ENCODE results near the gene BANP.
"Not testable (repeated sequence)": the region's sequence is repeated elsewhere in the genome, so short reads cannot be mapped to it uniquely, and the experiment has no call there.

Gene BANP

DNA sequence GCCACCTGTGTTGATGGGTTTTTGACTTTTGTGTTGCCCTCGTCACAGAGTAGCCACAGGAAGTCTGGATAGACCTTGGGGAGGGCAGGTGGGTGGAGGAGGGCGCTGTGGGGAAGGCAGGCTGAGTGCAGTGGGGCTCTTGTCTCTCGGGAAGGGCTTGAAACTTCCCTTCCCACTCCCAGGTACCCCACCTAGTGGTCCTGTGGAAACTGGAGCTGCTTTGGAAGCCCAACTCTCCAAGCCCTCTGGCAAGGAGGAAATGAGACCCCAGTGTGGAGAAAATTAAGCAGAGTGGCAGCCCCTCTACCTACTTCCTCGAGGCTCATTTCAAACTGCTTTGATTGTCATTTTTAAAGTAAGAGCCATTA, 24.1 kb upstream of the BANP start:
- DNase-seq, result no peak

DNA sequence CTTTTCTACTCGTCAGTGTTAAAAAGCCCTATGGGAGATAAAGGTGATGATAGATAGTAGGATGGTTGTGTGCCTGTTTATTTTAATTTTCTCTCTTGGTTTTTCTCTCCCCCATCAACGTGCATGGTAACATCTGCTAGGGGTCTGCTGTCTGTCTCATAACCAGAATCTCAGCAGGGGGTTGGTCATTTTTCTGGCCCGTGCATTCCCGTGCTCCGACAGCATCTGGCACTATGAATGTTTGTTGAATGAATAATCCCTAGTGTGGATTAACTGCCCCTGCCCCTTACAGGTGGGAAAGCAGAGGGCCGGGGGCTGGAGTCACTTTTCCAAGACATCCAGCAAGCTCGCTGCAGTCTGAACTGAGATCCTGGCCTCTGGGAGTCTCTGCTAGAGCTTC, 21.2 kb upstream of the BANP start:
- no peak for DNase-seq

DNA sequence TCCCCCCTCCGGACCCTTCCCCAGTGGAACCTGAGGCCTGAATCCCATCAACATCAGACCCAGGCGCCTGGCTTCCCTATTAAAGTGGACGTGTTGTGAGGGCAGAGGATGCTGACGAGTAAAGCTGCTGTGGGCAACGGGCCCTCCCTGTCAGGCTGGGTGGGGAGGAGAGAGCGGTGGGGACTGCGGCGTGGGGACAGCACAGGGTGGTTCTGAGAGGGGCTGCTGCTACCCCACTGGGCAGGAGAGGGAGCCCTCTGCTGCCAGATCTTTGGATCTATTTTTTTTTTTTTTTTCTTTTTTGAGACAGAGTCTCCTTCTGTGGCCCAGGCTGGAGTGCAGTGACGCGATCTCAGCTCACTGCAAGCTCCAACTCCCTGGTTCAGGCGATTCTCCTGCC, 20.8 kb upstream of the BANP start:
- no peak for DNase-seq

DNA sequence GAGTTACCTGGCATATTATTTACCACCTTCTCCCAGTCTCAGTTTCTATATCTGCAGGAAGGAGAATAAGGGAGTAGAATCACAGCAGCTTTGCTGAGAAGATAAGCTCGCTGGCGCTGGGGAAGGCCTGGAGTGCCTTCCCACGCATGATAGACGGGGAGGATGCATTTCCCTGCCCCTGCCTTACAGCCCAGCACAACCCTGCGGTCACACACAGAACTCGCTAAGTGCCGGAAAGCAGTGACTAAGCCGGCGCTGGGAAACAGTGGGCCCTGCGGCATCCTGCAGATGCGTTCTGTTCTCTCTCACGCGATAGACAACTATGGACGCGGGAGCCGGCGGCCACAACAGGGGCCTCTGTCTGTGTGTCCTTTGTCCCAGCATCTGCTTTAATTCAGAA, 19.7 kb upstream of the BANP start:
- no peak for DNase-seq

DNA sequence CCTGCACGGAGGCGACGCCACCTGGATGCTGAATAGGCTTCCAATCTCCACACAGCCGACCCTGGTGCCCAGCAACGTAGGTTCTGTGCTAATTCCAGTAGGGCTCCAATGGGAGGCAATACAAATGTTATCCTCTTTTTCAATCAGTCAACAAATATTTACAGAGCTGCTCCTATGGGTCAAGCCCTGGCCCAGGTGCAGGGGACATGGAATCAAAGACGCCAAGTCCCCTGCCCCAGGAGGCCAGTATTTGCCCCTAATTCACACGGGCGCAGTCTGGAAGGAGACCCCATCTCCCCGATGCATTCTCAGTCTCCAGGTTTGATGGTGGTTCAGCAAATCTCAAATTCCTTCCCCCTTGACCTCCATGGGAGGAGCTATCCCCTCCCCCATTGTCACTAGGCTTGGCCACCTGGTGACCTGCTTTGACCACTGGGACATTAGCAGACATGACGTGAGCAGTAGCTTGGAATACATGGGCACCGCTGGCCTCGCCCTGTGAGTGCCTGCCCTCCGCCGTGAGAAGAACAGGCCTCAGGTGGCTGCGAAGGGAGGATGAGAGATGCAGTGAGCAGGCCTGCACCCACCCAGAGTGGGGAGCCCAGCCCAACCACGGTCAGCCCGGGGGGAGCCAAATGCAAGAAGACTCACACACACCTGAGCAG, 18.6 kb upstream of the BANP start:
- not testable (repeated sequence) for DNase-seq

DNA sequence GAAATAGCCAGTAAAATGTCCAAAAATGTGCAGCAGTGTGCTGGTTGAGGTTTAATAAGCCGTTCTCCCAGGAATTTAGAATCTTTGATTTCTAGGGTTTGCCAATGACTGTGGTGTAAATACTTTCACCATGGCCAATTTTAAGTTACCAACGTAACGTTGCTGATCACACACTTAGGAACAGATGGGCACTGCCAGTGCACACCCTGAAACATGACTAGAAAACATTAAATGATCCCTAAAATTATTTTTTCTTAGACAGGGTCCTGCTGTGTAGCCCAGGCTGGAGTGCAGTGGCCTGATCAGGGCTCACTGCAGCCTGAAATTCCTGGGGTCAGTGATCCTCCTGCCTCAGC, 18.1 kb upstream of the BANP start:
- DNase-seq, result no peak

DNA sequence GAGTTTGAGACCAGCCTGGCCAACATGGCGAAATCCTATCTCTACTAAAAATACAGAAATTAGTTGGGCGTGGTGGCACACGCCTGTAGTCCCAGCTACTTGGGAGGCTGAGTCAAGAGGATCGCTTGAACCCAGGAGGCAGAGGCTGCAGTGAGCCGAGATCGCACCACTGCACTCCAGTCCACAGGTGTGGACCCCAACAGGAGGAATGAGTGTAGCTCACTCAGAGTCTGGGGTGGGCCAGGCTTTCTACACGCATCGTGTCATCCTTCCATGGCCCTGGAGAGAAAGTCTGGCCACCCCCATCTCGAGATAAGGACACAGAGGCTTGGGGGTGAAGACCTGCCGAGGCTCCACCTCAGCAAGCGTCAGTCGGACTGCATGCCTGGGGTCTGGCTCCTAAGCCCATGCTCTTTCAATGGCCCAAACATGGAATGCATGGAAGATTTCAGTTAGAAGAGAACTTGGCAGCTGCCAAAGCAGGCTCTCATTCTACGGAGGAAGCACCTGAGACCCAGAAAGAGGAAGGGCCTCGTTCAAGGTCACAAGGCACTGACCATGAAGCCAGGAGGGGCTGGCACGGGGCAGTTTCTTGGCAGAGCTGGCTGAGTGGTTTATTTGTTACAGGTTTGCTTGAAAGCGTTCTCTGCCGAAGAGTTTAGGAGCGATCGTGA, 16.3 kb upstream of the BANP start:
- DNase-seq, result not testable (repeated sequence)

DNA sequence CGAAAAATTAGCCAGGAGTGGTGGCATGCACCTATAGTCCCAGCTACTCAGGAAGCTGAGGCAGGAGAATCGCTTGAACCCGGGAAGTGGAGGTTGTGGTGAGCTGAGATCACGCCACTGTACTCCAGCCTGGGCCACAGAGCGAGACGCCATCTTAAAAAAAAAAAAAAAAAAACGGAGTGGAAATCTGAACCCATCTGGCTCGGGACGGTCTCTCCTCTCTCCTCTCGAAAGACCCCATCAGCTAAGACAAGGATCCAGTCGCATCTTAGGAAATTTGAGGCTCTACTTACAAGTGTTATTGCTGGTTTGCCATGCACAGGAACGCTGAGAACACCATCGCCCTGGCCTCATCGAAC, 15.2 kb upstream of the BANP start:
- DNase-seq, result not testable (repeated sequence)

DNA sequence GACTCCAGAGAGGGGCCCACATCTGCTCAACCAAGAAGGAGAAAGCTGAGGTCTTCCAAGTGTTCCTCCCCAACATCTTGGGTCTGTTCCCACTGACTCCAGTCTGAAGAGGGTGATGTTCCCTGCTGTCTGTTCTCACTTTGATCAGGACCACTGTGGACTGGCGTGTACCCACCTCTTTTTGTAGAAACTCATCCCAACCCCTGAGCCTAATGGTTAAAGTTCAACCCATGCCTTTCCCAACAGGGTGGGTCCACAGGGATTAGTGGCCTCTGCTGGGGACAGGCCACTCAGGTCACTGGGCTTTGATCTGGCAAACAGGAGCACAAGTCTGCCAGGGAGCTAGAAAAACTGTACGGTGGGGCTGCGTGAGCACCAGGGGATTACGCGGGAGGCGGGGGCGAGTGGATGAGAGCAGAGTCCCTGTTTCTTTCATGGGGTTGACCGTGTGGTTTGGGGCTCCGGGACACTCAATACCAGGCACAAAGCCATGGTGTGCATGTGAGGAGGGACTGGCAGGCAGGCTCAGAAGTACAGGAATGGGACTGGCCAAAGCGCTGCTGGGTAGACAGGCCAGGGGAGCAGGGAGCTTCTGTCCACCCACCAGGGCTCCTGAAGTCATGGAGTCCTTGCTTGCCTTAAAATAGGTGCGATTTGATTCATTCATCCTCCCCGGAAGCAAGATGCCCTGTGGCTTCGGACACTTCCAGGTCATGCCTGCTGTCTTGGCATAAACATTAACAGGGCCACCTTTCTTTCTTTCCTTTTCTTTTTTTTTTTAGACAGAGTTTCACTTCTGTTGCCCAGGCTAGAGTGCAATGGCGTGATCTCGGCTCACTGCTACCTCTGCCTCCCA, 14.6 kb upstream of the BANP start, which contains the start of gene CA5A:
TSS of gene CA5A (minus strand) at position 155 of the 856 bp plus-strand sequence. CDS start at position 76, 79 bp downstream.
- DNase-seq, result no peak

DNA sequence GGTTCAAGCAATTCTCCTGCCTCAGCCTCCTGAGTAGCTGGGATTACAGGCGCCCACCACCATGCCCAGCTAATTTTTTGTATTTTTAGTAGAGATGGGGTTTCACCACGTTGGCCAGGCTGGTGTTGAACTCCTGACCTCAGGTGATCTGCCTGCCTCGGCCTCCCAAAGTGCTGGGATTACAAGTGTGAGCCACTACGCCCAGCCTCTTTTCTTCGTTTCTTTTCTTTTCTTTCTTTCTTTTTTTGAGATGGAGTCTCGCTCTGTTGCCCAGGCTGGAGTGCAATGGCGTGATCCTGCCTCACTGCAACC, 14.0 kb upstream of the BANP start:
- not testable (repeated sequence) for DNase-seq

DNA sequence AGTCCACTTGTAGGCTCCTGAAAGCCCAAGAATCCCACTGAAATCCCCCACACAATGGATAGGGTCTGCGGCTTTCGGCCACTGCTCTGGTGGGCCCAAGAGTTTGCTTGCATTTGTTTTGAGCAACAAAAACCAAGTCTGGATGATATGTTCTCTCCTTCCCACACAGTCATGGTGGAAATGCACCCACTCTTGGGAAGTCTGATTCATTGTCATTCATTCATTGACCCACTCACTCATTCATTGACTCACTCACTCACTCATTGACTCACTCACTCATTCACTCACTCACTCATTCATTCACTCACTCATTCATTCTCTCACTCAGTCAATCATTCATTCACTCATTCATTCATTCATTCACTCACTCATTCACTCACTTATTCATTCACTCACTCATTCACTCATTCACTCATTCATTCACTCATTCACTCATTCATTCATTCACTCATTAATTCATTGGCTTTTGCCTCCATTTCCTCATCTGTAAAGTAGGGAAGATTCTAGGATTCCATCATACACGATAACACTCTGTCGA, 12.8 kb upstream of the BANP start:
- DNase-seq, result no peak

DNA sequence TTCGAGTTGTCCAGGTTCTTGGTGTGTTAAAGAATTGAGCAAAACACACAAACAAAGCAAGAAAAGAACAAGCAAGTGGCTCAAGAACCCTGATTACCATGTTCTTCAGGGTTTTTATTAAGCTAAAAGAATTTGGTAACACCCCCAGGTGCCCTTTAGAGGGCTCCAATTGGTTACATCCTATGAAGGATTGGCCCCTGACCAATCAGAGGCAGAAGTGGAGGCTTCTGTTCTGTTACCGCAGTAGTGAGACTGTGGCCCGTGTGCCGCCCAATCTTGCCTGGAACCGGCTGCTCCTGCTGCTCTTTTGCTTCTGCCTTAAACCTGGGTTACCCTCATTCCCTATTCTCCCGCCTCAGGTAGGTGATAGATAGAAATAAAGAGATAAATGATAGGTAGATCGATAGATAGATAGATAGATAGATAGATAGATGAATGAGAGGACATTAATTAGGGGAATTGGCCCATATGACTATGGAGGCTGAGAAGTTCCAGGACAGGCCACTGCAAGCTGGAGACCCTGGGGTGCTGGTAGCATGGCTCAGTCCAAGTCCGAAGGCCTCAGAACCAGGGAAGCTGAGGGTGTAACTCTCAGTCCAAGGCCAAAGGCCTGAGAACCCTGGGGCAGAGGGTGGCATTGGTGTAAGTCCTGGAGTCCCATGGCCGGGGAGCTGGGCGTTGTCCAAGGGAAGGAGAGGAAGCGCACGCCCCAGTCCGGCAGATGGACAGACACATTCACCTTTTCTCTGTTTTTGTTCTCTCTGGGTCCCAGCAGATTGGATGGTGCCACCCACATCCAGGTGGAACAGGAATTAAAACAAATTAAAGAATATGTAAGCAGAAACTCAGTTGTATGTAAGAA, 11.4 kb upstream of the BANP start:
- no peak for DNase-seq

DNA sequence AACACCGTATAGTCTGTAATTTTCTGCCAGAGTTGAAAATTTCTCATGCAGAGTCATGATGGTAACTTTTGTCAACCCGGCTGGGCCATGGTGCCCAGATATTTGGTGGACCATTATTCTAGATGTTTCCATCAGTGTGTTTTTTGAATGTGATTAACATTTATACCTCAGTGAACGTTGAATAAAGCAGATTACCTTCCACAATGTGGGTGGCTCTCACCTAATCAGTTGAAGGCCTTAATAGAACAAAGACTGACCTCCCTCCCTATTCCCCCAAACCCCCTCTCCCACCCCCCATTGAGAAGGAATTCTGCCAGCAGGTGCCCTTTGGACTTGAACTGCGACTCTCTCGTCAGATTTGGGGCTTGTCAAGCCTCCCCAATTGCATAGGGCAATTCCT, 8.6 kb upstream of the BANP start:
- no peak for DNase-seq

DNA sequence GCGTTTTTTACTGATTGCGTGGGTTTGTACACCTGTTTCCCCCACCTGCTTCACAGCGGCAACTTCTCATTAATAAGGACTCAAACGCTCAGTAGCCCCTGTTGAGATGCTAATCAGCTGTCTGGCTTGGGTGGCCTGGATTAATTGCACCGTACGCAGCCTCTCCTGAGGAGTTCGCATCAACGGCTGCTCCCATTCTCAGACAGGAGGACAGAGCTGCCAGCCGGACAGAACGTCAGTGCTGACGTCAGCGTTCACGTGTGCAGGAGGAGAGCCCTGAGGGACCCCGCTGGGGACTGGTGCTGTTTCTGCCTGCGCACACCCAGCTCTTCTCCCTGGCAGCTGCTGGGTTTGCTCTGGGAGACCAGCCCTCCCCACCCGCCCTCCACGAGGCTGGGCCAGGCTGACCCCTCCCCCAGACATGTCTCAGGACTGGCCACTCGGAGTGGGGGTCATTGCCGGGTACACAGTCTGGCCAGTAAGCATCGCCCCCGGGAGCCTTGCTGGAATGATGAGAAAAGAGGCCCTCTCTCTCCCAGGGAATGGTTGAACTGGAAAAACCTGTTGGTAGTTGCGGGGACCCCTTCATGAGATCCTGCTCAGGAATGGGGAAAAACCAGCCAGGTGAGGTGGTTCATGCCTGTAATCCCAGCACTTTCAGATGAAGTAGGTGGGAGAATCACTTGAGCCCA, 5.7 kb upstream of the BANP start:
- peak; percentile 69 to 81 for DNase-seq

DNA sequence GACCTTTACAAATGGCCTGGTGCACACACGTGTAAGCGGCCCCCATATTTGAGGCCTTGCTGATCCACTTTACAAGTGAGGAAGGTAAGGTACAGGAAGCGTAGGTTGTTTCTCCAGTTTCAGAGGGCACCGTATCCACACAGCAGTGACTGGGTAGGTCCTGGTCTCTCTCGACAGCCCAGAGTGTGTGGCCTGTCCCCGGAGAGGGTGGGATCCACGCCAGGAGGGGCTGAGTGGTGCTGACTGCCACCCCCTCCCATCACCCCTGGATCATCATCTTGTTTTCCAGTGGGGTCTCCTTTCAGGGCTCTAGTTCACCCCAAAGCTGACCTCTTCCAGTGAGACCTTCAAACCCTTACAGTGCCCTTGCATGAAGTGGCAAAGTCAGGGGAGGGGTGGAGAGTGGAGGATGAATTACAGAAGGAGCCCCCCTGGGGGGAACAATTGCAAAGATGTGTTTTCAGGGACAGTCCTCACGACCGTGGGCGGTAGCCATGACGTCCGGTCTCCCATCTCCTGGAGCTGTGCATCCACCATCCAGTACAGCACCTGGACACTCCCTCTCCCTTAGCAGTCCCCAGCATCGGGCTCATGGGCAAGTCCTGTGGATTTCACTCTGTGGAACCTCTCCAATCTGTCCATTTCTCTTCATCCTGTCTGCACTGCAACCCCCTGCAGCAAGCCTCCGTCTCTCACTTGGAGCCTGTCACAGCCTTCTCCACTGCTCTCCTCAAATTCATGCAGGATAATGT, 4.5 kb upstream of the BANP start:
- DNase-seq, result no peak

DNA sequence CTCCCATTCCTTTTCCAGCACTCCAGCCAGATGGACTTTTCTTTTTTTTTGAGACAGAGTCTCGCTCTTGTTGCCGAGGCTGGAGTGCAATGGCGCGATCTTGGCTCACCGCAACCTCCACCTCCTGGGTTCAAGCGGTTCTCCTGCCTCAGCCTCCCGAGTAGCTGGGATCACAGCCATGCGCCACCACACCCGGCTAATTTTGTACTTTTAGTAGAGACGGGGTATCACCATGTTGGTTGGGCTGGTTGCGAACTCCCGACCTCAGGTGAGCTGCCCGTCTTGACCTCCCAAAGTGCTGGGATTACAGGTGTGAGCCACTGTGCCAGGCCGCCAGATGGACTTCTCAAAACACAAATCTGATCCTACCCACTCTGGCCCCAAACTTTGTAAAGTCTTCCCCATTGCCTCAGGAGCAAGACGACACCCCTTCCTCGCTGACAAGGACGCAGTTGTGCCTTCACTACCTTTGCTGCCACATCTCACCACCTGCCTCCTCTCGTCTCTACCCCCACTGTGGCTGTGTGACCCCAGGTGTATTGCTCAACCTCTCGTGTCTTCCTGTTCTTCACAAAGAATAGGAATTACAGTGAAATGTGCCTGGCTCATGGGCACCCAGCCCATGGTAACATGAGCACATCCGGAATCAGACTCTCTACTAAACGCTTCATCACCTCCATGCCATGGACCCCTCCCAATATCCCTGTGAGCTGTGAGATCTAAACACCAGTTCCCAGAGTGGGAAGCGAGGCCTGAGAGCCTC, 3.7 kb upstream of the BANP start:
- DNase-seq, result no peak

DNA sequence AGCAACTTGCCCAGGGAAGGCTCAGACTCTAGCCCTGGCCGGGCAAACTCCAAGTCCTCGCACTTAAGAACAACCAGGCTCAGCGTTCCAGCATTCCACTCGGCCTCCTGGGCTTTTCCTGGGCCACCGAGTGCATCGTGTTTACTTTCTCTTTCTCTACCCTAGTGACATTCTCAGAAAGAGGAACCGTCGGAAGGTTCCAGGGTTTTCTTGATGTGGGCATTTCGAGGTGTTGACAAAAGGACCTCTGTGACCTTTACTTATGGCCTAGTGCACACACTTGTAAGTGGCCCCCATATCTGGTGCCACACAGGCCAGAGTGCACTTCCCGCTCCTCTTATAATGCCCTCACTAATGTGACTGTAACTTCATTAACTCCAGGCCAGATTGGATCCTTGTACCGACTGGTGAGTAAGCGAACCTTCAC, 3.1 kb upstream of the BANP start:
- no peak for DNase-seq

DNA sequence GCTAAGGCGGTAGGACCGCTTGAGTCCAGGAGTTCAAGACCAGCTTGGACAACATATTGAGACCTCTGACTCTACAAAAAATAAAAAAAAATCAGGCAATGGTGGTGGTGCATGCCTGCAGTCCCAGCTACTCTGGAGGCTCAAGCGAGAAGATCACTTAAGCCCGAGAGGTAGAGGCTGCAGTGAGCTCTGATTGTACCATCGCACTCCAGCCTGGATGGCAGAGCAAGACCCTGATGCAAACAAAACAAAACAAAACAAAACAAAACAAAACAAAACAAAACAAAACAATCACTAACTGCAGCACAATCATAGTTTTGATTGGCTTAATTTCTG, 2.5 kb upstream of the BANP start:
- DNase-seq, result no peak

DNA sequence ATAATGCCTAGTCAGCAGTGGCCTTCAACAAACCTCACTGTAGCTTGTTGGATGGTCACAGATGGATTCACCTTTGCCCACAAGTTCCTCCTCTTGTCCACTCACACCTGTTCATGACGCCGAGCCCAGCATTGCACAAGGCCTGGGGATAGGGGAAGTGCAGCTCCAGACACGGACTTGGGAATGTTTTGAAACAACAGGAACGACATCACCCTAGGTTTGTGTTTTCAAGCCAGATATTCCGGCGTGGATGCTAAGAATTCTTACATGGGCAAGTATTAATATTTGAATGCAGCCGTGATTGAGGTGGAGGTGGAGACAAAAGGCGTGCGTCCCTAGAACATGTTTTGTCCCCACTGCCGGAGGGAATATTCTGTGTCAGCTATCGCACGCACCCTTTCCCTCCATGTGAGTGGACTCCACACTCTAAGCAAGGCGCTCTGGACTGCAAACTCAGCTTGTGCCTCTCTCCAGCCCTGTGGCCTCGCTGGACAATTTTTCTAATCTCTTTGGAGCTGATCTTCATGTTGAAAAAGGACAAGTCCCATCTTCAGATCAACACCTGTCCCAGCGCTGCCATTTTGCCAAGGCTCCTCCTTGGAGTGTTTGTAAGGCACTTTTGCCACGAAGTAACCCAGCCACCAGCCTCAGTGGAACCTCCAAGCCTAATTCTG, 2.0 kb upstream of the BANP start:
- DNase-seq, result no peak

All from NCI-H526 (cell line).